NT2/D1 (cell line): ENCODE data around the gene RFTN1.

ENCODE experiments used
- DNase-seq: peaks from one replicate; pipeline ENCODE4 v3.0.0-alpha.2; 2011; ENCODE audit warnings: low read depth, low spot score
- H3K27me3 ChIP-seq: 2 replicates; pipeline ENCODE4 v1.6.0; 2011; ENCODE audit warnings: mild to moderate bottlenecking; ENCODE audit not compliant: insufficient read length, insufficient read depth
- H3K36me3 ChIP-seq: 2 replicates; pipeline ENCODE4 v1.6.1; 2011; ENCODE audit warnings: mild to moderate bottlenecking, low read length, mixed read lengths; ENCODE audit not compliant: insufficient read depth, insufficient read length
- H3K4me1 ChIP-seq: 2 replicates; pipeline ENCODE4 v1.5.1; 2011; ENCODE audit not compliant: insufficient read depth, insufficient read length
- H3K4me3 ChIP-seq: 2 replicates; pipeline ENCODE4 v1.5.1; 2011; ENCODE audit warnings: low read depth; ENCODE audit not compliant: insufficient read length
- H3K9ac ChIP-seq: 2 replicates; pipeline ENCODE4 v1.6.0; 2011; ENCODE audit warnings: low read depth; ENCODE audit not compliant: insufficient read length
- H3K9me3 ChIP-seq: 2 replicates; pipeline ENCODE4 v1.5.1; 2011; ENCODE audit warnings: mild to moderate bottlenecking, low read length; ENCODE audit not compliant: insufficient read depth
- SUZ12 ChIP-seq: IDR thresholded peaks from 2 replicates; pipeline ENCODE4 v1.6.1; 2011; ENCODE audit not compliant: insufficient read length, insufficient read depth; ENCODE audit errors: extremely low read depth
- YY1 ChIP-seq: IDR thresholded peaks from 2 replicates; pipeline ENCODE4 v1.6.1; 2011; ENCODE audit not compliant: insufficient read length, insufficient read depth
- ZNF274 ChIP-seq: IDR thresholded peaks from 2 replicates; pipeline ENCODE4 v1.6.1; 2011; ENCODE audit warnings: mild to moderate bottlenecking, low read depth, low read length

Gene RFTN1

GRCh38 chr3:16423298-16423697 lies 90.2 kb downstream of the RFTN1 start:
- DNase-seq: no peak
- no peaks in the 10 kb centered on the region for H3K27me3 ChIP-seq
- H3K9ac ChIP-seq: no peak overlapping the region
- peaks cover 3% of the 10 kb centered on the region for H3K4me1 ChIP-seq
- H3K4me3 ChIP-seq: no peak overlapping the region
- no peaks in the 10 kb centered on the region for H3K9me3 ChIP-seq
- TF ChIP-seq YY1: no peak
- no peak for TF ChIP-seq ZNF274
- TF ChIP-seq SUZ12: no peak
- H3K36me3 ChIP-seq: no peaks in the 10 kb centered on the region

DNA sequence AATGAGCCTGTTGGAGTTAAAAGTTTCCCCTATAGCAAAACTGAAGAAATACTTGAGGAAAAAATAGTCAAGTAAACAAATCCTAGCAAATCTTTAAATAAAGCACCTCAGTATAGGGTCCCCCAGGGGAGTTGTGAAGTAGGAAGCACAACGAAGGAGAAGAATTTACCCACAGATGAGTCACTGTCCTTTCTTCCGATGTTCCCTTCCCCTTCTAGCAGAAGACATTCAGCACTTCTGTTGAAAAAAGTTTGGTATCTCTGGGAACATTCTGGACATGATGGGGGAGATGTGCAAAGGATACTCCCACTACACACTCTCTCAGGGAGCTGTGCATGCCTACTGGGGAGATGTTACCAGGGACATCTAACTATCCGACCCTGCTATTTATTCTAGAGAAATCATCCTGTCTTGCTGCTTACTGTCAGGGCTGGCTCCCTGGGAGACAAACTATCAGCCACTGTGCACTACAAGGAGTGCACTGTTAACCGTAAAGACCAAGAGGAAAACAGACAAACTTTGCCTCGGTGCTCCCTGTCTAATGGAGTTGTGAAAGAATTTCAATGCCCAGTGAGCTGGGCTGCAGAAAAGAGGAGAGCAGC lies 93.8 kb downstream of the RFTN1 start:
- Histone ChIP-seq H3K27me3 (no peaks in the 10 kb centered on the region), H3K4me1 (peaks cover 6% of the 10 kb centered on the region), H3K36me3 (no peaks in the 10 kb centered on the region), H3K9me3 (no peaks in the 10 kb centered on the region), H3K4me3 (no peak overlapping the region), H3K9ac (no peak overlapping the region)
- no peak for DNase-seq
- TF ChIP-seq ZNF274 (no peak), SUZ12 (no peak), YY1 (no peak)

GRCh38 chr3:16417945-16418739 lies 95.4 kb downstream of the RFTN1 start:
- TF ChIP-seq SUZ12 (no peak), YY1 (no peak), ZNF274 (no peak)
- Histone ChIP-seq H3K4me1 (peaks cover 9% of the 10 kb centered on the region), H3K9ac (no peak overlapping the region), H3K4me3 (no peak overlapping the region), H3K36me3 (no peaks in the 10 kb centered on the region), H3K27me3 (no peaks in the 10 kb centered on the region), H3K9me3 (no peaks in the 10 kb centered on the region)
- no peak for DNase-seq

DNA sequence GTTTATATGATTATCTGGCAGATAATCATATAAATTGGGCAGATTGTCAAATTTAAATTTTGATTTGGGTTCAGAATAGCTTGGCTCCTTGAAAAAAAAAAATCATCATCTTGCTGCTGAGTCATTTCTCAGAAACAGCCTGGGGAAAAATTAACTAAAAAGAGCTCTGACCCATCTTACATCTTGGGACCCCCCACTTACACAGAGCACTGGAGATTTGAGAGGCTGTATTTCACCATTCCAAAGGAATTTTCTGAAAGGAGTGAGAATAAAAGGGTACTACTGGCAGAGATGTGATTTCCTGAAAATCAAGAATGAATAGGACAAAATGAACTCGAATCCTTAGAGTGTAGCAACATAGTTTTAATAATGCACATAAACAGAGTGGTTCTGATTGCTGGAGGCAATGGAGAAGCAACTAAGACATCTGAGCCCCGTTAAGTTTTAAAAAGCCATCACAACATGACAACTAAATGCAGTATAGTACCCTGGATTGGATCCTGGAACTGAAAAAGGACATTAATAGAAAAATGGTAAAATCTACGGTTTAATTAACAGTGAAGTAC lies 97.5 kb downstream of the RFTN1 start:
- no peak for DNase-seq
- no peak for TF ChIP-seq YY1
- no peak for TF ChIP-seq ZNF274
- no peak for TF ChIP-seq SUZ12
- peaks cover 9% of the 10 kb centered on the region for H3K4me1 ChIP-seq
- no peak overlapping the region for H3K4me3 ChIP-seq
- no peaks in the 10 kb centered on the region for H3K36me3 ChIP-seq
- no peaks in the 10 kb centered on the region for H3K27me3 ChIP-seq
- no peak overlapping the region for H3K9ac ChIP-seq
- H3K9me3 ChIP-seq: no peaks in the 10 kb centered on the region

- no peaks in the 10 kb centered on the region for H3K36me3 ChIP-seq
- H3K4me3 ChIP-seq: no peak overlapping the region
- DNase-seq: no peak
- H3K9me3 ChIP-seq: no peaks in the 10 kb centered on the region
- TF ChIP-seq ZNF274: no peak
- no peak for TF ChIP-seq YY1
- TF ChIP-seq SUZ12: no peak
- H3K4me1 ChIP-seq: peaks cover 6% of the 10 kb centered on the region
- no peaks in the 10 kb centered on the region for H3K27me3 ChIP-seq
- no peak overlapping the region for H3K9ac ChIP-seq
These were observed 100.2 kb downstream of the RFTN1 start for GRCh38 chr3:16413321-16413720.

GRCh38 chr3:16412192-16412800 lies 101.2 kb downstream of the RFTN1 start:
- Histone ChIP-seq H3K36me3 (no peaks in the 10 kb centered on the region), H3K27me3 (no peaks in the 10 kb centered on the region), H3K4me3 (no peak overlapping the region), H3K9me3 (no peaks in the 10 kb centered on the region), H3K4me1 (peaks cover 9% of the 10 kb centered on the region), H3K9ac (no peak overlapping the region)
- DNase-seq: no peak
- no peak for TF ChIP-seq YY1
- TF ChIP-seq ZNF274: no peak
- no peak for TF ChIP-seq SUZ12

DNA sequence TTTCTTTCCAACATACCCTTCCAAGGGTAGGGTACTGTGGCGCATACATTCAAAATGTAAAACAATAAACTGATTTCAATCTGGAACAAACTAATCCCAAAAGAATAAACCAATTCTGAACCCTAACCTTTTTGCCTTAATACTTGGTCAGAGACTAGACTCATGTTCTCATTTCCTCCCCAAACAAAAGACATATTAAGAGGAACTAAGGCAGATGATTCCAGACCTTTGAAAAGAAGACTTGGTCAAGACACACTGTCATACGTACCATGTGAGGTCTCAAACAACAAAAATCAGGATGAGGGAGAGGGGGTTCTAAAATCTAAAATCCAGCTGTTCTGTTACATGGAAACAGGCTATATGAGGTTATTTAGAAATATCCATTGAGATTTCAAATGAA lies 102.1 kb downstream of the RFTN1 start:
- H3K4me3 ChIP-seq: no peak overlapping the region
- no peaks in the 10 kb centered on the region for H3K9me3 ChIP-seq
- peaks cover 9% of the 10 kb centered on the region for H3K4me1 ChIP-seq
- no peak overlapping the region for H3K9ac ChIP-seq
- no peaks in the 10 kb centered on the region for H3K27me3 ChIP-seq
- no peak for TF ChIP-seq SUZ12
- no peak for TF ChIP-seq ZNF274
- no peak for TF ChIP-seq YY1
- no peaks in the 10 kb centered on the region for H3K36me3 ChIP-seq
- no peak for DNase-seq
